NCI-H1417 (cell line): Measurements from ENCODE around the gene DVL1.

ENCODE experiments used
- DNase-seq, 3 experiments: peaks; one replicate each; lab custom pipeline; 2025; lab: John Stamatoyannopoulos, UW

Gene DVL1

GRCh38 chr1:1341549-1342021, 7.6 kb downstream of the DVL1 start:
- DNase-seq, result no peak

GRCh38 chr1:1340791-1341548, 8.2 kb downstream of the DVL1 start:
- DNase-seq, result no peak

GRCh38 chr1:1340185-1340584, 9.0 kb downstream of the DVL1 start:
- DNase-seq, result no peak

- DNase-seq, result no peak
These were observed 10.9 kb downstream of the DVL1 start for GRCh38 chr1:1338278-1338677.

- peak in 1 of 3 experiments; percentile 24 for DNase-seq
These were observed 11.4 kb downstream of the DVL1 start for GRCh38 chr1:1337793-1338147.

- no peak for DNase-seq
These were observed 12.1 kb downstream of the DVL1 start for GRCh38 chr1:1336931-1337792.

- DNase-seq, result no peak
These were observed 12.8 kb downstream of the DVL1 start for GRCh38 chr1:1336446-1336845.

GRCh38 chr1:1335792-1336248, 13.4 kb downstream of the DVL1 start:
- no peak for DNase-seq

- no peak for DNase-seq
These were observed 13.9 kb downstream of the DVL1 start for GRCh38 chr1:1335283-1335682.

- no peak for DNase-seq
These were observed 14.4 kb downstream of the DVL1 start for GRCh38 chr1:1334835-1335234.

- DNase-seq, result no peak
These were observed 15.5 kb downstream of the DVL1 start for GRCh38 chr1:1333551-1334241.

- DNase-seq, result no peak
These were observed 16.3 kb downstream of the DVL1 start for GRCh38 chr1:1332774-1333480.

- DNase-seq, result no peak
These were observed 17.0 kb downstream of the DVL1 start for GRCh38 chr1:1332031-1332755.

GRCh38 chr1:1331068-1331965, 17.9 kb downstream of the DVL1 start, which contains the start of gene TAS1R3:
TAS1R3 (plus strand) TSS chr1:1331280; CDS start chr1:1331346, 66 bp downstream.
- no peak for DNase-seq

GRCh38 chr1:1330366-1331067, 18.7 kb downstream of the DVL1 start:
- peak in 2 of 3 experiments; percentile 18 to 45 for DNase-seq

GRCh38 chr1:1329304-1330210, 19.7 kb downstream of the DVL1 start:
- DNase-seq, result no peak

GRCh38 chr1:1328254-1328653, 21.0 kb downstream of the DVL1 start:
- no peak for DNase-seq

GRCh38 chr1:1327291-1327690, 21.9 kb downstream of the DVL1 start:
- DNase-seq, result no peak
